Measurements from ENCODE around the gene FXR2. TPM values are rescaled to one million over a fixed set of nuclear protein-coding genes. Genes with fewer than 3 reads are reported as not detected.

Gene FXR2
- total and polyA plus RNA-seq, 9 of the 15 experiments (the other 6 are each of a cell fraction or from before 2014, with no cell fraction given) = 2.0 to 49.3 (median 24.5) TPM

DNA sequence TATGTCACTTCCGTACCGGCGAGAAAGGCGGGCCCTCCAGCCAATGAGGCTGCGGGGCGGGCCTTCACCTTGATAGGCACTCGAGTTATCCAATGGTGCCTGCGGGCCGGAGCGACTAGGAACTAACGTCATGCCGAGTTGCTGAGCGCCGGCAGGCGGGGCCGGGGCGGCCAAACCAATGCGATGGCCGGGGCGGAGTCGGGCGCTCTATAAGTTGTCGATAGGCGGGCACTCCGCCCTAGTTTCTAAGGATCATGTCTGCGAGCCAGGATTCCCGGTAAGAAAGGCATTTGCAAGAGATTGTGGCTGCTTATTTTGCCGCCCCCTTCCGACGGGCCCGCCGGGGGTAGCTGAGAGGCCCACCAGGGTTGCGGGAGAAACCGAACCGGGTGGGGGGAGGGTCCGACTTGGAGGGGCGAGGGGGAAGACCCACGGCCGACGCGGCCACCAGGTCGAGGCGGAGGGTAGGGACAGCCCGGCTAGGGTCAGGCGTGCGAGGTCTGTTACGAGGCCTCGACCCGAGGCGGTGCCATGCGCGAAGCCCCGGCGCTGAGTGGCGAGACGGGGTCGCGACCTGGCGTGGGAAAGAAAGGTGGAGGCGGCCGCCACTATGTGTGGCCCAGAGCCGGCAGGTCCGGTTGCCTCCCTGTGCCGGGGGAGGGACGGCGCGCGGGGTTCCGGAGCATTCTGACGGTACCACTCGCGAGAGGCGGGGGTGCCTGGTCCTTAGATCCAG, 41.9 kb downstream of the FXR2 start:
- Histone ChIP-seq H3K9ac (ENCODE audit: insufficient read depth in 1 of 2, low read depth in 2 of 2, low read length in 2 of 2) (peak overlapping the region; percentile 97 to 100), H3K4me3 (peak overlapping the region; percentile 99), H3K9me3 (replicated peaks; ENCODE audit: control insufficient read depth, insufficient read depth, low read depth, low read length) (no peaks in the 10 kb centered on the region), H3K4me2 (ENCODE audit: insufficient read depth, low read length) (peak overlapping the region; percentile 83), H2AFZ (ENCODE audit: low read depth, low read length) (no peak overlapping the region), H3K27me3 (ENCODE audit: control insufficient read depth in 2 of 2, insufficient read depth in 2 of 2, low read length in 2 of 2) (no peaks in the 10 kb centered on the region), H3K79me2 (ENCODE audit: control insufficient read depth, insufficient read depth, low read length) (peaks cover 57% of the 10 kb centered on the region), H3K36me3 (ENCODE audit: control insufficient read depth, insufficient read depth, low read length) (peaks cover 80% of the 10 kb centered on the region), H3K4me1 (replicated peaks in 1 of 2; ENCODE audit: control insufficient read depth in 2 of 2, insufficient read depth in 2 of 2, low read length in 2 of 2) (peaks cover 8 to 23% of the 10 kb centered on the region in 2 experiments; a peak in 4 of 5 replicates), H3K27ac (ENCODE audit: extremely low read depth, low read depth, low read length) (peak overlapping the region; percentile 98), H4K20me1 (replicated peaks; ENCODE audit: control insufficient read depth, insufficient read depth, low read length) (peaks cover 36% of the 10 kb centered on the region), H3K9me1 (ENCODE audit: control insufficient read depth, insufficient read depth, low read length) (peaks cover 9% of the 10 kb centered on the region)
- BruUV-seq (replicated peaks) = TSS peak; percentile 45
- FAIRE-seq = peak; percentile 96
- ATAC-seq = peak; percentile 94
- in situ Hi-C loops (cut with MboI) (loop anchor here (25.0 kb wide), 1 partner anchor 535 kb away; the partner anchor contains the start of genes SLC16A11 and SLC16A13), intact Hi-C loops (cut with micrococcal nuclease) (no loop called here)
- POLR2A ChIA-PET = interaction anchor here (0.6 to 6.7 kb wide), 8 partner anchors 8 to 1169 kb away, joined by 3 to 46 read pairs (median 6); partner anchors contain the start of gene MPDU1
- CTCF ChIA-PET (ENCODE audit: low intra/inter-chr PET ratio) = no interaction called here
- under 1% methylated on average over 18 of the region's 73 CpGs for WGBS (ENCODE audit: insufficient coverage, low coverage, missing lambda C conversion rate)
- peak; percentile 89 to 98 (median 93) for DNase-seq (ENCODE audit: extremely low read depth in 1 of 4, low spot score in 3 of 4)
- TF ChIP-seq NBN (IDR thresholded peaks at IDR 0.05; ENCODE audit: low read depth) (no peak), COPS2 (conservative IDR thresholded peaks at IDR 0.05) (no peak), MCM7 (IDR thresholded peaks at IDR 0.05) (no peak), NONO (IDR thresholded peaks at IDR 0.05; ENCODE audit: low read depth in 2 of 2, low read length in 1 of 2) (peak in 1 of 2 experiments; percentile 39; a peak in 2 of 4 replicates), ZNF57 (CRISPR knock-in tag; IDR thresholded peaks at IDR 0.05) (no peak), XRCC3 (IDR thresholded peaks at IDR 0.05) (no peak; the same call in 1 of the 2 replicates), JUND (IDR thresholded peaks at IDR 0.05; ENCODE audit: borderline replicate concordance, low read depth, low read length) (peak; percentile 37; the same call in 1 of the 2 replicates), JUND (tag; IDR thresholded peaks at IDR 0.05; ENCODE audit: borderline replicate concordance, low read depth, low read length) (no peak), SMC3 (conservative IDR thresholded peaks at IDR 0.05; ENCODE audit: insufficient read depth, low read depth, low read length) (no peak), BRD4 (IDR thresholded peaks at IDR 0.05) (peak; percentile 98), POLR2G (IDR thresholded peaks at IDR 0.05; ENCODE audit: low read depth, low read length) (peak; percentile 96), SAFB (IDR thresholded peaks at IDR 0.05; ENCODE audit: borderline replicate concordance, low read depth, low read length) (0 out of 2 replicates have a peak, but pooled peaks have one; percentile 45), TEAD1 (CRISPR knock-in tag; IDR thresholded peaks at IDR 0.05) (no peak; a peak in 2 of 4 replicates), E2F3 (CRISPR knock-in tag; IDR thresholded peaks at IDR 0.05) (no peak)
- TF ChIP-seq, protein P1, sequence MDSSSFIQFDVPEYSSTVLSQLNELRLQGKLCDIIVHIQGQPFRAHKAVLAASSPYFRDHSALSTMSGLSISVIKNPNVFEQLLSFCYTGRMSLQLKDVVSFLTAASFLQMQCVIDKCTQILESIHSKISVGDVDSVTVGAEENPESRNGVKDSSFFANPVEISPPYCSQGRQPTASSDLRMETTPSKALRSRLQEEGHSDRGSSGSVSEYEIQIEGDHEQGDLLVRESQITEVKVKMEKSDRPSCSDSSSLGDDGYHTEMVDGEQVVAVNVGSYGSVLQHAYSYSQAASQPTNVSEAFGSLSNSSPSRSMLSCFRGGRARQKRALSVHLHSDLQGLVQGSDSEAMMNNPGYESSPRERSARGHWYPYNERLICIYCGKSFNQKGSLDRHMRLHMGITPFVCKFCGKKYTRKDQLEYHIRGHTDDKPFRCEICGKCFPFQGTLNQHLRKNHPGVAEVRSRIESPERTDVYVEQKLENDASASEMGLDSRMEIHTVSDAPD (CRISPR knock-in tag; IDR thresholded peaks at IDR 0.05) = no peak
- TF ChIP-seq, protein P2, sequence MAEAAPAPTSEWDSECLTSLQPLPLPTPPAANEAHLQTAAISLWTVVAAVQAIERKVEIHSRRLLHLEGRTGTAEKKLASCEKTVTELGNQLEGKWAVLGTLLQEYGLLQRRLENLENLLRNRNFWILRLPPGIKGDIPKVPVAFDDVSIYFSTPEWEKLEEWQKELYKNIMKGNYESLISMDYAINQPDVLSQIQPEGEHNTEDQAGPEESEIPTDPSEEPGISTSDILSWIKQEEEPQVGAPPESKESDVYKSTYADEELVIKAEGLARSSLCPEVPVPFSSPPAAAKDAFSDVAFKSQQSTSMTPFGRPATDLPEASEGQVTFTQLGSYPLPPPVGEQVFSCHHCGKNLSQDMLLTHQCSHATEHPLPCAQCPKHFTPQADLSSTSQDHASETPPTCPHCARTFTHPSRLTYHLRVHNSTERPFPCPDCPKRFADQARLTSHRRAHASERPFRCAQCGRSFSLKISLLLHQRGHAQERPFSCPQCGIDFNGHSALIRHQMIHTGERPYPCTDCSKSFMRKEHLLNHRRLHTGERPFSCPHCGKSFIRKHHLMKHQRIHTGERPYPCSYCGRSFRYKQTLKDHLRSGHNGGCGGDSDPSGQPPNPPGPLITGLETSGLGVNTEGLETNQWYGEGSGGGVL (CRISPR knock-in tag; IDR thresholded peaks at IDR 0.05) = no peak
- TF ChIP-seq, protein P3, sequence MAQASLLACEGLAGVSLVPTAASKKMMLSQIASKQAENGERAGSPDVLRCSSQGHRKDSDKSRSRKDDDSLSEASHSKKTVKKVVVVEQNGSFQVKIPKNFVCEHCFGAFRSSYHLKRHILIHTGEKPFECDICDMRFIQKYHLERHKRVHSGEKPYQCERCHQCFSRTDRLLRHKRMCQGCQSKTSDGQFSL (CRISPR knock-in tag; IDR thresholded peaks at IDR 0.05) = 0 out of 2 replicates have a peak, but pooled peaks have one; percentile 26
- TF ChIP-seq, protein P3 (tag; IDR thresholded peaks at IDR 0.05) = no peak

Measured in K562 (cell line).